Esophagus muscularis mucosa (tissue), 3 donors: ENCODE data around the gene ZNF77.

ENCODE experiments used
- CTCF ChIP-seq, 3 experiments: fragments of 200-600 bp in 2 of 3; fragments of 450-650 bp in 1 of 3; sonication (generic) in 2 of 3; IDR thresholded peaks; one replicate each; pipeline ENCODE4 v1.5.1; 2017 to 2019; ENCODE audit warnings: antibody characterized with exemption in 3 of 3, mild to moderate bottlenecking in 2 of 3, moderate library complexity in 1 of 3
- POLR2A ChIP-seq: fragments of 450-650 bp; IDR thresholded peaks from one replicate; pipeline ENCODE4 v1.6.1; 2017; ENCODE audit warnings: antibody characterized with exemption, moderate library complexity, mild to moderate bottlenecking, low read depth
- POLR2AphosphoS5 ChIP-seq, 2 donors: sonication (generic); formaldehyde crosslinking; IDR thresholded peaks; one replicate each; pipeline ENCODE4 v1.6.1; 2017; ENCODE audit warnings: antibody characterized with exemption in 2 of 2

- TF ChIP-seq CTCF (IDR thresholded peaks at IDR 0.05), result no peak
- TF ChIP-seq POLR2A, result no peak
- TF ChIP-seq POLR2AphosphoS5 (IDR thresholded peaks at IDR 0.05), result no peak
These were observed 909 bp upstream of the ZNF77 start for GRCh38 chr19:2945575-2946184.
